HG03342 (cell line): ENCODE measurements around the gene ARFGEF3.
"Not testable (repeated sequence)": the region's sequence is repeated elsewhere in the genome, so short reads cannot be mapped to it uniquely, and the experiment has no call there.

Source experiments
- ATAC-seq: cut with Tn5 transposase; IDR thresholded peaks from one replicate; pipeline ENCODE4 v1.9.1; 2021; ENCODE audit warnings: mild to moderate bottlenecking, moderate library complexity; ENCODE audit not compliant: unreplicated experiment

The ARFGEF3 gene

DNA sequence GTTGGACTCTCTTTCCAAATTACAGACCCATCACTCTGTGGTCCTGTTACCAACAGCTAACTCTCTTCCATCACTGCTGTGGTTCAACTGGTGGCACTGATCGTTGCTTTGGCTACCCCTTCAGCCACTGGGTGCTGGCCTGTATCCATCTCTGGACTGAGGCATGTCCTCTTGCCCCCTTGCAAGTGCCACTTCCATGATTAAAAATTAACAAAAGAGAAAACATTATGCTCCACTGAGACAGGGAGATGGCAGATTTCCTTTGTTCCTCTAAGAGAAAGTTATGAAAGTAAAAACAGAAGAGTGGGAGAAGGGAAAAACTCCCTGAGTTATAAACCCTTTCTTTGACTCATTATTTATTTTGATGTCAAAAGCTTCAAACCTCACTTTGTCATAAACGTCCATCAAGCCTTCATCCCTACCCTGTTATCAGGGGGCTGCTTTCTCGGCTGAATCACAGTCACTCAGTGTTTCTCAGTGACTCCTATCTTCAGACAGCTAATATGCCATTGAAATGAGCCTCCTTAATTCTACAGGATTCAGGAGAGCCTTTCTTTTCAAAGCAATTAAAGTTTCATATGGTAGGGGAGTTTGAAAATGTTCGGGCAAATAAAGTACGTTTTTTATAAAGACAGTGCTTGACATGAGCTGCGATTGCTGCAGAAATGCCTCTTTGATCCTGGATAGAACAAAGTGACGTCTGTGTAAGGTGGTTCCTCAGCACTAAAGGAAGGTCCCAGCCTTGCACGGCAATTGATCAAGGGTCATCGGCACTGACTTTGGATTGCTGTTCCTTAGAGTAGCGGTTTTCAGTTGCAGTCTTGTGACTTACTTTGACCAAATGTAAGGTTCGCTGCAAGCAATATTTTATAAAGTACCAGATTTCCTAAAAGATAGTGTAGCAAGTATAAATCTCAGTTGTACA, 106.5 kb downstream of the ARFGEF3 start:
- no peak for ATAC-seq

DNA sequence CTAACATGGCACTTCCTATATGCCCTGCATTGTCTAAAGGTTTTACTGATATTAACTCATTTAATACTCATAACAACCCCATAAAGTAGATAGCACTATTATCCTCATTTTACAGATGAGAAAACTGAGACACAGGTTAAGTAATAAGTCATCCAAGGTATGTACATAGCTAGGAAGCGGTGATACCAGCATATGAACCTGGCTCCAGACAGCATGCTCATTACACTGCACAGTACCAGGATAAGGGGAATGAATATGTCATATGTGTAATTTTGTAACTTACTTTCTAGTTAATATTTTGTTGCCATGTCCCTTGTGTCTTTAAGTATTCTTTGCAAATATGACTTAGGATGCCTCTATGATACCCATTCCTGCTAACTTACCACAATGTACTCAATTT, 109.7 kb downstream of the ARFGEF3 start:
- no peak for ATAC-seq

DNA sequence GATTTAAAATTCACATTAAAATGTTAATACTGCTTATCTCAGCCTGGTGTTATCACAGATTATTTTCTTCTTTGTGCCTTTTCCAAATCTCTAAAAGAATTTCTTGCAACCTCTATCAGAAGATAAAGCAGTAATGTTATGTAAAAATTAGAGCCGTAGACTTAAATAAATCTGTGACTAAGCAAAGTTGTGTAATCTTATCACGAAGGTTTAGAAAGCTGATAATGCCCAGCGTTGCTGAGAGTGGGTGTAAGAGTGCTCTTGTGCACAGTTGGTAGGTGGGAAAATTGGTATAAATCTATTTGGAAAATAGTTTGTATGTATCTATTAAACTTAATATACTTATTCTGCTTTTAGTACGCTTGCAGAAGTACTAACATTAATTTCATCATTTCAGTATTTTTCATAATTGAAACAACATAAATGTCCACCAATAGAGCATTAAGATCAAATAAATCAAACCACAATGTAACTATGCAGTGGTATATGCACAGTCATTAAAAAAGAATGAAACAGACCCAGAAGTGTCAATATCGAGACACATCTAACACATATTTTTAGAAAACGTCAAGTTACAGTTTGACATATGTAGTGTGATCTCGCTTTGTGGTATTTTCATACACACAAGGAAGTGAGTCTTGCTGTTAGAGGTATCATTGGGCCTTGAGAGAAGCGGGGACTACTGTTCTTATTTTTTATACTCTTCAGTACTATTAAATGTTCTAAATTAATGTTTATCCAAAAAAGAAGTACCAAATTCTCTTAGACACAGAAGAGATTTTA, 111.0 kb downstream of the ARFGEF3 start:
- no peak for ATAC-seq

DNA sequence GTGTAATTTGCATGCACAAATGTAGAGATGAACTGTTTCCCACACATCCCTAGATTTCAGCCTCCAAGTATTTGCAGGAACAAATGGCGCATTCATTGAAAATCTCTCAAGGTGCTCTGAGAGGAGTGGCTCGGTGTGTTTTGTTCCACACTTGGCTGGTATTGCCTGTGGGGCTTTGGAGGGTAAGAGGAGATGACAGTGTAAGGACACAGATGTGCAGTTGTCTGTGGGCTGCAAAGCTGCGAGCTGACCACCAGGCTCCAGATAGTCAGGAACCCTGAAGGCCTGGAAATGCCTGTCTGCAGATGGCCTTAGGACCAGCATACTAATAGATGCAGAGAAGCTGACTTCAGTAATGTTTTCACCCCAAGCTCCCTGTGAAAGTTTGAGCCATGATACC, 114.2 kb downstream of the ARFGEF3 start:
- ATAC-seq: no peak

DNA sequence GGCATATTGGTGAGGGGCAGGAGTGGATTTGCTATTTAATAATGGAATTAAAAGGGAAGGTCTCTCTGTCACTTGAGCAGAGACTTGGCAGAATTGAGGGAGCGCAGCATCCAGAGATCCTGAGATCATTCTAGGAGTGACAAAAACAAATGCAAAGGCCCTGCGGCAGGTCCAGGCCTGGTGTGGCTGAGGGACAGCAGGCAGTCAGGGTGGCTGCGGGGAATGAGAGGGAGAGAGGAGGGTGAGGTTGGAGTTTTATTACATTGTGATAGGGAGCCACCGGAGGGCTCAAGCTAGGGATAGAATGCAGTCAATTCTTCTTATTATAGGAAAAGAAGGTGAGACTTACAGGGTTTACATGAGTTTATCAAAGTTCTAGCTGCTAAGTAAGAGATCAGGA, 116.1 kb downstream of the ARFGEF3 start:
- no peak for ATAC-seq

DNA sequence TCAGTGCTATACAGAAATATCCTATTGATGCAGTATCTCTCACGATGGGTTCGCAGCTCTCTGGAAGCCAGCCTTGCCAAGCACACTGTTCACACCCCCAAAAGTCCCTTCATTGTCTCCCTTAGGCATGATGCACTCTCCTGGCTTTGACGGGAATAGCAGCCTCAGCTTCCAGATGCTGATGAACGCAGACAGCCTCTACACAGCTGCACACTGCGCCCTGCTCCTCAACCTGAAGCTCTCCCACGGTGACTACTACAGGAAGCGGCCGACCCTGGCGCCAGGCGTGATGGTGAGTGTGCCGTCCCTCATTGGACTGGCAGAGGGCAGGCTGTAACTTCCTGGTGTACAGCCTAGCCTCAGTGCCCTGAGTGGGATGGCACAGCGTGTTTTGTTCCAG, 116.6 kb downstream of the ARFGEF3 start:
- ATAC-seq: no peak

DNA sequence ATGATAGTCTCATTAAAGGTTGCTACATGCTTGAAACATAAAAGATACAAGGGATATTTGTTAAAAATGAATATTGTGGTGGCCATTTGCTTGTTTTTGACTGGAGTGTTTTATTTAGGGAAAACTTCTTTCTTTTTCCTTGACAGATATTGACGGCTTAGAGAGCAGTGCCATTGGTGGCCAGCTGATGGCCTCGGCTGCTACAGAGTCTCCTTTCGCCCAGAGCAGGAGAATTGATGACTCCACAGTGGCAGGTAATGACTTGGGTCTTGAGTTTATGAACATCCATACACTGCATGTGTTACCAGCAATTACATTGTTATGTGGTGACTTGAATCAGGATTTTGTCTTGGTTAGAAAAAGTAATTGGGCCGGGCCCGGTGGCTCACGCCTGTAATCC, 124.1 kb downstream of the ARFGEF3 start:
- no peak for ATAC-seq

DNA sequence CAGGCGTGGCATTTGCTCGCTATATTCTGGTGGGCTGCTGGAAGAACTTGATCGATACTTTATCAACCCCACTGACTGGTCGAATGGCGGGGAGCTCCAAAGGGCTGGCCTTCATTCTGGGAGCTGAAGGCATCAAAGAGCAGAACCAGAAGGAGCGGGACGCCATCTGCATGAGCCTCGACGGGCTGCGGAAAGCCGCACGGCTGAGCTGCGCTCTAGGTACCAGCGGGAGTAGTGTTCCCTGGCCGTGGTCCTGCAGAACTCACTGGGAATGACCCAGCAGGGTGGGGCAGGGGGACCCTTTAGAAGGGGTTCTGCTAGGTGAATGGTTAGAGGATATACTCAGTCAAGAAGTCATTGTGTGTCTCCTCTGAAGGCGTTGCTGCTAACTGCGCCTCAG, 125.0 kb downstream of the ARFGEF3 start:
- ATAC-seq: no peak

DNA sequence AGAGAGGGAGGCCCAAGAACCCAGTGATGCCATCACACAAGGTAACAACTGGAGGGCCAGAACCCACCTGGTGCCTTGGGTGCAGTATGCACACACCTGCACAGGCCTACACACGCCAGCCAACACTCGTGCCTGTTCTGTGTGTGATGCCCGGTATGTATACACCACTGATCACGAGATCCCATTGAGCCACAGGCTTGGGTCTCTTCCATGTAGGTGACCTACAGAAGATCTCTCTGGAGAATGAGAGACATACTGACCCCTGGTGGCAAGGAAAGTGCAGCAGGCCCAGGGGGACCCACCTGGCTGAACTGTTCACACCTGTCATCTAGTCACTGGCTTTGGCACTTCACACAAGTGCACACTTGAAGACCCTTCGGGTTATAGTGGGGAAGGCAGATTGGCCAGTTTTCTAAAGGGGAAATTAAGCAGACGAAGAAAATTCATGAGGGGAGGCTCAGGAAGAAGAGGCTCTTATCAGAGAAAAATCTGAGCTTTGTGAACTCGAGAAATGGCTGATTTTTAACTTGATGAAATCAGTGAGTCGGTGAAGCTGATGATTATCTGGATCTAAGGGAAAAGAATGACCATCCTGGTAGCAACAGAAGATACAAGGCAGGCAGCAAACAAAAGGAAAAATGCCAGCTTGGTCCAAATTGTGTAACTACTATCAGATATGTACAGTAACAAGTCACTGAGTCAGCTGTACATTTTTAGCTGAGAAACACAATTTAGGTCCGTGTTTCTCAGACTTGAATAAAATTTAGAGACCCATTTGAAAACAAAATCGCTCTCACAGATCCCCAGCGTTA, 125.6 kb downstream of the ARFGEF3 start:
- ATAC-seq: peak; percentile 42

DNA sequence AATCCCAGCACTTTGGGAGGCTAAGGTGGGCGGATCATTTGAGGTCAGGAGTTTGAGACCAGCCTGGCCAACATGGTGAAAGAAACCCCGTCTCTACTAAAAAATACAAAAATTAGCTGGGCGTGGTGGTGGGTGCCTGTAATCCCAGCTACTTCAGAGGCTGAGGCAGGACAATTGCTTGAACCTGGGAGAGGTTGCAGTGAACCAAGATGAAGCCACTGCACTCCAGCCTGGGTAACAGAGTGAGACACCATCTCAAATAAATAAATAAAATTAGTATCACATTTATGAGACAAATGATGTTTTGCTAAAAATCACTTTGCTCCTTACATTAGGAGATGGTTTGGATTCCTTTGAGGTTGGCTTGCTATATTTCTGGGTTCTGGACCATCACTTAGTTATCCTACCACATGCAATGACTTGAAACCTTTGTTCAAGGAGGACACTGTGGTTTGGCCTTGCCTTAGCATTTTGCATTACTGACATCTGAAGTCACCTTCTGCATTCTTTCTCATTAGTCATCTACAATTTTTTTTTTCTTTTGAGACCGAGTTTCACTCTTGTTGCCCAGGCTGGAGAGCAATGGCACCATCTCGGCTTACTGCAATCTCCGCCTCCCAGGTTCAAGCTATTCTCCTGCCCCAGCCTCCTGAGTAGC, 126.8 kb downstream of the ARFGEF3 start:
- not testable (repeated sequence) for ATAC-seq

DNA sequence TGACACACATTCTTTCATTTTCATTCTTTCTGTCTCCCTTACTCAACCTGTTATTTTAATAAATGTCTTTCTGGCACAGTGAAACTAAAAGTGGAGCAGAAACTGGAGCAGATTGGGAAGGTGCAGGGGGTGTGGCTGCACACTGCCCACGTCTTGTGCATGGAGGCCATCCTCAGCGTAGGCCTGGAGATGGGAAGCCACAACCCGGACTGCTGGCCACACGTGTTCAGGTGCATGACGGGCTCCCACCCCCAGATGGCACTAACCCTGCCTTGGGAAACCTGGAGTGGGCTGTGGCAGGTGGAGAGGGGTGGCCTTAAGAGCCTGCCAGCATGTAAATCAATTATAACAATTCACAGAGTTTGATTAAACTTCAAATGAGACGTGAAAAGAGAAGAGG, 128.0 kb downstream of the ARFGEF3 start:
- no peak for ATAC-seq

DNA sequence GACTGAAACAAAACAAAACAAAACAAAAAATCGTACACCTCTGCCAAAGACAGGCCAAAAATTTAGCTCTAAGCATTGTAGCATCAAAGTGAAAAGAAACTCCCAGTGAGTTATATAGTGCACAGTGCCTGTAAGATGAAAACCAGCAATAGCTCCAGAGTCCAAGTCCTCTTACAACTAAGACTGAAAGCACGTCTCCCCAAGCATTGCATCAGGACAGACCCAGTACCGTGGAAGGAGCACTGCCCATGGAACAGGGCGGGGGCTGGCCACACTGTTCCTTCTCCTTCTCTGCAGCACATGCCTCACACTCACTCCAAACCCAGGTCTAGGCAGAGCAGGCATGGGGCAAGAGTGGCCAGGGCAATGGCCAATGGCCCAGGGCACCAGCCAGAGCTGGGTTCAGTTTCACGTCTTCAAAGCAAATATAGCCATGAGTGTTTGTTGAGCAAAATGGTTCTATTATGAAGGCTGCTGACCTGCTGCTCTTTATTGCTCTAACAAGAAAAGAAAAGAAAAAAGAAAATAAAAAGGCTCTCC, 128.8 kb downstream of the ARFGEF3 start:
- ATAC-seq: no peak

DNA sequence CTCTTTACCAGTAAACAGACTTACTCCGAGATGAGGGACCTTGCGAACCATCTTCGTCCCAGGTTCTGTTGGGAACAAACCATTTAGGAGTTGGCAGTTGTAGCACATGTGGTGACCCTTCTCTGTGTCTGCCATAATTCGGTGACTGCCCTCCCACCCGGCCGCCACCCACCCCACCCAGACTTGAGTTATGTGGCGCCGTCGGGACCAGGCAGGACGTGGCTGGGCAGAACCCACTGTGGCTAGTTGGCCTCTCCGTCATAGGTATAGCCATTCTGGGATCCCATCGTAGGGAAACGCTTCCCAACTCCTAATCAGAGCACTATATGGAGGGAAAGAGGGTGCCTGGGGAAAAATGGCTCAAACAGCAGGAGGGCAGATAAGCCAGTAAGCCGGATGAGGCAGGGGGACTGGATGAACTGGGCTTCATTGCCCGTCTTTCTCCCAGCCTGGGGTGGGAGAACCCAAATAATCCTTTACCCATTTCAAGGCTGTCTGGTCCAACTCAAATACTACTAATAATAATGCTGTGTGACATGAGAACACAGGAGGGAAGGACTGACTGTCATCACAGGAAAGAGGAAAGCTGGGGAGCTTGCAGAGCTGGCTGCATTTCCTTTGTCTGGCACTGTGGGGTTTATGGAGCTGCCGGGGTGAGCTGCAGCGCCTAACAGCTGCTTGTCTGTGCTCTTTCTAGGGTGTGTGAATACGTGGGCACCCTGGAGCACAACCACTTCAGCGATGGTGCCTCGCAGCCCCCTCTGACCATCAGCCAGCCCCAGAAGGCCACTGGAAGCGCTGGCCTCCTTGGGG, 129.5 kb downstream of the ARFGEF3 start:
- ATAC-seq: no peak

DNA sequence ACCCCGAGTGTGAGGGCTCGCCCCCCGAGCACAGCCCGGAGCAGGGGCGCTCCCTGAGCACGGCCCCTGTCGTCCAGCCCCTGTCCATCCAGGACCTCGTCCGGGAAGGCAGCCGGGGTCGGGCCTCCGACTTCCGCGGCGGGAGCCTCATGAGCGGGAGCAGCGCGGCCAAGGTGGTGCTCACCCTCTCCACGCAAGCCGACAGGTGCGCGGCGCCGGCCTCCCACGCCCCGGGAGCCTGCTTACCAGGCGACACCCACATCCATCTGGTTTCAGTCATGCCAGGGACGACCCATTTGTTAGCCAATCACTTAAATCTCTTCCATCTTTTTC, 130.1 kb downstream of the ARFGEF3 start:
- no peak for ATAC-seq

DNA sequence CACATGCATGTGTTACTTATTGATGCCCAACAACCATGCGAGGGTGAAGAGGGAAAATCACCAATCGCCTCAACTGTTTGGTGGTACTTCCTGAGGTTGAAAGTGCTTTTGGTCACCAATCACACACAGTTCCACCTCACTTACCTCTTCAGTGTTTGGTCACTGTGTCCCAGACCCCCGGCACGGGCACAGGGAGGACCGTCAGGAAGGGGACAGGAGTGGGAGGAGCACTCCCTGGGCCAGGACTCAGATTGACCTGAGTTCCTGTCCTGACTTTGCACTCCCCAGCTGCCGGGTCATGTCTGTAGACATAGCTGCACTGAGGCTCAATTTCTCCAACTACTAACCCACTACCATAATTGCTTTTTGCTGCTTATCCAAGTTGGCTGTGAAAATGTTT, 130.7 kb downstream of the ARFGEF3 start:
- ATAC-seq: no peak

DNA sequence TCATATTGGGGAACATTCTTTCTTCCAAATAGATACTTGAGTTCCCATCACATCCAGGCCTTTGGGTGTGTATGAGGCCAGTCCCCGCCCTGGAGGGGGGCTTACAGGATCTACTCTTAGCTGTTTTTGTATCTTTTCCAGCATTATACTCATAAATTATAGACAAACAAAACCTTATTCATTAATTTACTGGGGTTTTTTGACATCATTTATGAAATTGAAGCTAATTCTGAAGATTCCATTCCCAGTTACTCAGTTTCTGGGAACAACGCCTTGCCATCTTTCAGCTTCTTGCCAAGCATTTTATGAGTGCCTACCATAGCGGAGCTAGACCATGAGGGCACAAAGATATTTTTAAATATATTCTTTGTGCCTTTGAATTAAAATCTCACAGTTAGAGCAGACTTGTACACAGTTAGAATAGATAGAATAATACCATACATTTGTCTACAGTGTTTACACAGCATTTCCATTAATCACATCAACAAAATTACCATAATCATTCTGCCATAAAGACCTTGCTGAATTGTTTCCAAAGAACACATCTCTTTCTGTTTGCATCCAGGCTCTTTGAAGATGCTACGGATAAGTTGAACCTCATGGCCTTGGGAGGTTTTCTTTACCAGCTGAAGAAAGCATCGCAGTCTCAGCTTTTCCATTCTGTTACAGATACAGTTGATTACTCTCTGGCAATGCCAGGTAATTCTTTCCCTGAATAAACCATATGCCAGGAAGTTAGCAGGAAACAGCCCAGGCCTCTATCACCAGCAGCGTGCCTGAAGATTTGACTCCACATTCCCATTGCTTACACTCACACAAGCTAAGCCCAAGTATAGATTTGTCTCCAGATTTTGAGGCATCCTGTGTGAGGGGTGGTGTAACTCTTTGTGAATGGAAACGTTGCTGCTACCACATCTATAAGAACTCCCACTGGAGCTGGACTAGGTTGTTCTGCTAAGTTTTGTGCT, 132.0 kb downstream of the ARFGEF3 start:
- ATAC-seq: no peak

DNA sequence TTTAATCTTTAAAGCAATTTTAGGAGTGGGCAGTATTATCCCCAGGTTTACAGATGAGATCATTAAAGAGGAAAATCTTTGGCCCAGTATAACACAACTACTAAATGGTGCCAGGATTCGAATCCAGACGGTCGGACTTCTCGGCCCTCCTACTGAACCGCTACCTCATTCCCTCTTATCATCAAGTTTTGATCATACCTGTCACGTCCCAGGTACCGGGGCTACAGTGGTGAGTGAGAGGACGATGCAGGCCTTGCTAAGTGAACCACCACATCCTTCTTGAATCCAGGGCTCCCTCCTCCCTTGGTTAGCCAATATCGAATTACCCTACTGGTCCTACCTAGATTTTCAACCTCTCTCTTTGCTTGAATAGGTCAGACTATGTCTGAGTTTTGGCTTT, 134.6 kb downstream of the ARFGEF3 start:
- ATAC-seq: no peak

DNA sequence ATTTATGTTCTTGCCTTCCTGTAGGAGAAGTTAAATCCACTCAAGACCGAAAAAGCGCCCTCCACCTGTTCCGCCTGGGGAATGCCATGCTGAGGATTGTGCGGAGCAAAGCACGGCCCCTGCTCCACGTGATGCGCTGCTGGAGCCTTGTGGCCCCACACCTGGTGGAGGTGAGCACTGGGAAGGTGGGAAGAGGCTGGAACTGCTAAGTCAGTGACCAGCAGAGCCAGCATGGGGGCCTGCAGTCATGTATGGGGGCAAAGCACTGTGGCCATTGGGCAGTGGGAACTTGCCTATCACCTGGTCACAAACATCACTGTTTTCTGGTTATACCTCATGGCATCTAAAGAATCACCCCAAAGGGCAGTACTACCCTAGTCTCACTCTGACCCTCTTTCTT, 135.0 kb downstream of the ARFGEF3 start:
- ATAC-seq: no peak
